ENCODE results near the gene KLK10. TPM values are rescaled to one million over a fixed set of nuclear protein-coding genes. Genes with fewer than 3 reads are reported as not detected.

Gene KLK10
- total and polyA plus RNA-seq, 10 donors, result 0.06 to 0.13 (median 0.09) TPM; not detected in 7

DNA sequence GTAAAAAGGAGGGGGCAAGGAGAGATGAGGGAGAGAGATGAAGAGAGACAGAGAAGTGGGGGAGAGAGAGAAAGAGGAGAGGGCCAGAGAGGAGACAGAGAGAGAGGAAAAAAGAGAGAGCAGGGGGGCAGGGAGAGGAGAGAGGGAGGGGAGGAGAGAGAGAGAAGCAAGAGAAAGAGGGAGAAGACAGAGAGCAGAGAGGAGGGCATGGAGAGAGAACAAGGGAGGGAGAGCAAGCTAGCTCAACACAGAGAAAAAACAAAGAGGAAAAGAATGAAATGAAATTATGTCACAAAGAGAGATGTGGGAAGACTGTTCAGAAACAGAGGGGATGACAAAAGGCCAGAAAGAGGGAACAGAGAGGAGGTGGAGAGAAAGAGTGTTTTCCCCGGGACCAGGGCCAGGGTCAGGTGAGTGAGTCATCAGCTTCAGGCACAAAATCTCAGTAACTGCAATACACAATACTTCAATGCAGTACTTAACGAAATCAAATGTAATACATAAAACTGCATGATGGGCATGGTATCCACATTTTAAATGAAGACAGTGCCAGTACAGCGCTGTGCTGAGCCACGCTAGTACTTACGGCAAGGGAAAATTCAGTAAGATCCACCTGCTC is 40.6 kb downstream of the KLK10 start:
- Histone ChIP-seq H3K36me3 (no peaks in the 10 kb centered on the region), H3K27ac (no peak overlapping the region), H3K9me3 (no peaks in the 10 kb centered on the region), H3K27me3 (replicated peaks in 1 of 7) (peaks cover 0 to 53% (median 0%) of the 10 kb centered on the region in 7 donors), H3K4me3 (no peak overlapping the region), H3K4me1 (no peaks in the 10 kb centered on the region)
- 69 to 81% (median 75%) methylated on average over 5 of the region's 5 CpGs for WGBS, 5 donors
- intact Hi-C loops (cut with DNase I; ENCODE audit: low total_unique reads), result no loop called here
- no peak for DNase-seq
- TF ChIP-seq POLR2A (IDR thresholded peaks at IDR 0.05), result no peak
- TF ChIP-seq, protein P1, sequence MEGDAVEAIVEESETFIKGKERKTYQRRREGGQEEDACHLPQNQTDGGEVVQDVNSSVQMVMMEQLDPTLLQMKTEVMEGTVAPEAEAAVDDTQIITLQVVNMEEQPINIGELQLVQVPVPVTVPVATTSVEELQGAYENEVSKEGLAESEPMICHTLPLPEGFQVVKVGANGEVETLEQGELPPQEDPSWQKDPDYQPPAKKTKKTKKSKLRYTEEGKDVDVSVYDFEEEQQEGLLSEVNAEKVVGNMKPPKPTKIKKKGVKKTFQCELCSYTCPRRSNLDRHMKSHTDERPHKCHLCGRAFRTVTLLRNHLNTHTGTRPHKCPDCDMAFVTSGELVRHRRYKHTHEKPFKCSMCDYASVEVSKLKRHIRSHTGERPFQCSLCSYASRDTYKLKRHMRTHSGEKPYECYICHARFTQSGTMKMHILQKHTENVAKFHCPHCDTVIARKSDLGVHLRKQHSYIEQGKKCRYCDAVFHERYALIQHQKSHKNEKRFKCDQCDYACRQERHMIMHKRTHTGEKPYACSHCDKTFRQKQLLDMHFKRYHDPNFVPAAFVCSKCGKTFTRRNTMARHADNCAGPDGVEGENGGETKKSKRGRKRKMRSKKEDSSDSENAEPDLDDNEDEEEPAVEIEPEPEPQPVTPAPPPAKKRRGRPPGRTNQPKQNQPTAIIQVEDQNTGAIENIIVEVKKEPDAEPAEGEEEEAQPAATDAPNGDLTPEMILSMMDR (IDR thresholded peaks at IDR 0.05 in 8 of 11, conservative IDR thresholded peaks at IDR 0.05 in 3 of 11), result no peak

DNA sequence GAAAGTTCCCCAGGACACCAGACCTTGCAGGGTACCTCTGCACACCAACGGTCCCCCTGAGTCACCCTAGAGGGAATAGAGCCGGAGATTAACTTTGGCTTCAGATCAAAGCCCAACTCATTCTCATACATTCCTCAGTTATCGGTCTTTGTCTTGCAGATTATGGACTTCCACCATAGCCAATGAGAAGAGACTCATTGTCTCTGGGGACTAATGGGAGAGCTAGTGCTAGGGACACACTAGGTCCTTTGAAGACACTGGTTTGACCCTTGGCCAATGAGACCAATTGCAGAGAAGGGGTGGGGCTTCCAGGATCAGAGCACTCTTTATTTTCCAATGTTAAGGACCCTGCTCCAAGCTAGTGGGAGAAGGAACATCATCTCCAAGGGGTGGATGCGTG is 41.9 kb downstream of the KLK10 start:
- Histone ChIP-seq H3K4me1 (no peaks in the 10 kb centered on the region), H3K4me3 (no peak overlapping the region), H3K36me3 (no peaks in the 10 kb centered on the region), H3K27ac (no peak overlapping the region), H3K9me3 (no peaks in the 10 kb centered on the region), H3K27me3 (replicated peaks in 1 of 7) (peaks cover 0 to 56% (median 0%) of the 10 kb centered on the region in 7 donors)
- TF ChIP-seq, protein P1 (IDR thresholded peaks at IDR 0.05 in 8 of 11, conservative IDR thresholded peaks at IDR 0.05 in 3 of 11), result no peak
- TF ChIP-seq POLR2A (IDR thresholded peaks at IDR 0.05), result no peak
- no peak for TF ChIP-seq POLR2AphosphoS5 (IDR thresholded peaks at IDR 0.05)
- WGBS, 5 donors, result 86 to 90% (median 89%) methylated on average over 4 of the region's 4 CpGs
- no peak for DNase-seq
- intact Hi-C loops (cut with DNase I; ENCODE audit: low total_unique reads), result no loop called here

DNA sequence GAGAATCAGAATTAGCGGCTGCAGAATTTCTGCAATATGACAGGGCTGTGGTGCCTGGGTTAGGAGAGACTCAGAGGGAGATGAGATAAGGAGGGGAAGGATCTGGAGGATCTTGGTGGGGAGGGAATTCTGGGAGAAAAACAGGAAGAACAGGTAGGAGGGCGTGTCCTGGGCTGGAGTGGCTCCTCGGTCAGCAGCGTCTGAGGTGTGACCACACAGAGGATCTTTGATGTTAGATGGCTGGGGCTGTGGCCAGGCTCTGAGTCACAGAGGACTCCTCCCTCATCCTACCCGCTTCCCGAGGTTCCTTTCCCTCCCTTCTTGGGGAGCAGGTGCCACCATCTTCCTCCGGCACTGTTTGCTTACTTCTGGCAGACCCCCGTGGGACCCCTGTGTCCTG is 43.7 kb downstream of the KLK10 start:
- no peak for TF ChIP-seq POLR2A (IDR thresholded peaks at IDR 0.05)
- TF ChIP-seq, protein P1 (IDR thresholded peaks at IDR 0.05 in 8 of 11, conservative IDR thresholded peaks at IDR 0.05 in 3 of 11), result no peak
- TF ChIP-seq POLR2AphosphoS5 (IDR thresholded peaks at IDR 0.05), result no peak
- H3K27ac ChIP-seq, result no peak overlapping the region
- H3K27me3 ChIP-seq (replicated peaks in 1 of 7), result peaks cover 0 to 61% (median 0%) of the 10 kb centered on the region in 7 donors
- no peak overlapping the region for H3K4me3 ChIP-seq
- intact Hi-C loops (cut with DNase I; ENCODE audit: low total_unique reads), result no loop called here
- no peaks in the 10 kb centered on the region for H3K9me3 ChIP-seq
- H3K36me3 ChIP-seq, result no peaks in the 10 kb centered on the region
- DNase-seq, result no peak
- H3K4me1 ChIP-seq, result no peaks in the 10 kb centered on the region
- WGBS, 5 donors, result 25 to 42% (median 30%) methylated on average over 8 of the region's 8 CpGs

DNA sequence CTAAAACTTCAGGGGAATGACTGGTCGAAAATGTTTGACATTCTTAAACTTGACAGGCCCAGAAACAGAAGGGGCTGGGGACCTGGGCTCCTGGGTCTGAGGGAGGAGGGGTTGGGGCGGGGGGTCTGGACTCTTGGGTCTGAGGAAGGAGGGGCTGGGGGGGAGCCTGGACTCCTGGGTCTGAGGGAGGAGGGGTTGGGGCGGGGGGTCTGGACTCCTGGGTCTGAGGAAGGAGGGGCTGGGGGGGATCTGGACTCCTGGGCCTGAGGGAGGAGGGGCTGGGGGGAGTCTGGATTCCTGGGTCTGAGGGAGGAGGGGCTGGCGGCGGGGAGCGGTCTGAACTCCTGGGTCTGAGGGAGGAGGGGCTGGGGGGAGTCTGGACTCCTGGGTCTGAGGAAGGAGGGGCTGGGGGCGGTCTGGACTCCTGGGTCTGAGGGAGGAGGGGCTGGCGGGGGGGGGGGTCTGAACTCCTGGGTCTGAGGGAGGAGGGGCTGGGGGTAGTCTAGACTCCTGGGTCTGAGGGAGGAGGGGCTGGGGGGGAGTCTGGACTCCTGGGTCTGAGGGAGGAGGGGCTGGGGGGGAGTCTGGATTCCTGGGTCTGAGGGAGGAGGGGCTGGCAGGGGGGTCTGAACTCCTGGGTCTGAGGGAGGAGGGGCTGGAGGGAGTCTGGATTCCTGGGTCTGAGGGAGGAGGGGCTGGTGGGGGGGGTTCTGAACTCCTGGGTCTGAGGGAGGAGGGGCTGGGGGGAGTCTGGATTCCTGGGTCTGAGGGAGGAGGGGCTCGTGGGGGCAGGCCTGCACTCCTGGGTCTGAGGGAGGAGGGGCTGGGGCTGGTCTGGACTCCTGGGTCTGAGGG is 44.6 kb downstream of the KLK10 start:
- H3K27me3 ChIP-seq (replicated peaks in 1 of 7), result peaks cover 0 to 63% (median 0%) of the 10 kb centered on the region in 7 donors
- no peak overlapping the region for H3K4me3 ChIP-seq
- H3K36me3 ChIP-seq, result no peaks in the 10 kb centered on the region
- no peaks in the 10 kb centered on the region for H3K9me3 ChIP-seq
- H3K27ac ChIP-seq, result no peak overlapping the region
- no peaks in the 10 kb centered on the region for H3K4me1 ChIP-seq
- TF ChIP-seq POLR2AphosphoS5 (IDR thresholded peaks at IDR 0.05), result no peak
- TF ChIP-seq, protein P1 (IDR thresholded peaks at IDR 0.05 in 8 of 11, conservative IDR thresholded peaks at IDR 0.05 in 3 of 11), result no peak
- TF ChIP-seq POLR2A (IDR thresholded peaks at IDR 0.05), result no peak
- no peak for DNase-seq
- WGBS, 5 donors, result 47 to 72% (median 61%) methylated on average over 4 to 9 of the region's 9 CpGs
- intact Hi-C loops (cut with DNase I; ENCODE audit: low total_unique reads), result no loop called here

Data from spleen (tissue), 11 donors.